Measurements from ENCODE around the gene FBXL17.
"Not testable (repeated sequence)": the region's sequence is repeated elsewhere in the genome, so short reads cannot be mapped to it uniquely, and the experiment has no call there.

The FBXL17 gene

DNA sequence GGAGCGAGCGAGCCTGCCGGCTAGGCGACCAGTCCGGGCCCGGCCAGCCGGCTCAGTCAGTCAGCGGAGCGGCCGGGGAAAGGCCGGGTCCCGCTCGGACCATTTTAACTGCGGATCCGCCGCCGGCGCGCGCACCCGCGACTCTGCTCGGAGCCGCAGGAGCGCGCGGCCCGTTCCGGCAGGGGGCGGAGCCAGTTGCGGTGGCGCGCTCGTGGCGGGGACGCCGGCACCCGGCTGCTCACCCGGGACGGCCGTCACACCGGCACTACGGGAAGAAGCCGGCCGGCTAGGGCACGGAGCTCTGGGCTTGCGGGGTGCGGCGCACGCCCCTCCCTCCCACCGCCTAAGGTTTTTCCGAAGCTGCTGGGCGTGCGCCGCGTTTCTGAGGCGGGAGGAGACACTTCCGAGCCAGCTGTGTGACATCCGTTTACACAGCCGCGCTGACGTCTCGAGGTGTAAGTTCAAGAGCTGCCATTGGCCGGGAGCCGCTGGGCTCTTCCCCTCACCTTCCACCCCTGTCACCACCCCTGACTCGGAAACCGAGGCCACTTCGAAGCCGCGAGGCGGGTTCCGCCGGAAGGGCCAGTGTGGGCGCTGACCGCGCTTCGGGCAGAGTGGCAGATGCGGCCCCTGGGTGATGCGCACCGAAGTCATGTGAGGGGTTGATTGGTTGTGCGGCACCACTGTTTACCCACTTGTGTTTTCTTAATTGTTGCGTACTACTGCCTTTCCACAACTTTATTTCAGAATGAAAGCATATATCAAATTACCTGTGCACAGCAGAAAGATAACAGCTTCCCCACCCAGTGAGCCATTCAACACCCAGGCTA, at the start of gene FBXL17:
FBXL17 (minus strand) TSS at position 145 of the 830 bp plus-strand sequence.
- in situ Hi-C loops (cut with HindIII; ENCODE audit: low sequenced_read_pairs) = no loop called here

DNA sequence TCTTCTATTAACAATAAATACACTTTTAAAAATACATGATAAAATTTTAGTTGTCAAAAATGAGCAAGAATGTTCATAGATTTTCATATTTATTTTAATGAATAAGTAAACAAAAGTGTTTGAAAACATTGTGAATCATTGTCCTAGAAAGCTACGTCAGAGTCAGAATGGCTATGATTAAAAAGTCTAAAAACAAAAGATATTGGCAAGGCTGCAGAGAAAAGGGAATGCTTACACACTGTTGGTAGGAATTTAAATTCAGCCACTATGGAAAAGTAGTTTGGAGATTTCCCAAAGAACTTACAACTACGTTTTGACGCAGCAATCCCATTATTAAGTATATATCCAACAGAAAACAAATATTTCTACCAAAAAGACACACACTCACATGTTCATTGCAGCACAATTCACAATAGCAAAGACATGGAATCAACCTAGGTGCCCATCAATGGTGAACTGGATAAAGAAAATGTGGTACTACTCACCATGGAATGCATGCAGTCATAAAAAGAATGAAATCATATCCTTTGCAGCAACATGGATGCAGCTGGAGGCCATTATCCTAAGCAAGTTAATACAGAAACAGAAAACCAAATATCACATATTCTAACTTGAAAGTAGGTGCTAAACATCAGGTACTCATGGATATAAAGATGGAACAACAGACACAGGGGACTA, 49.2 kb upstream of the FBXL17 start:
- in situ Hi-C loops (cut with HindIII; ENCODE audit: low sequenced_read_pairs) = no loop called here

DNA sequence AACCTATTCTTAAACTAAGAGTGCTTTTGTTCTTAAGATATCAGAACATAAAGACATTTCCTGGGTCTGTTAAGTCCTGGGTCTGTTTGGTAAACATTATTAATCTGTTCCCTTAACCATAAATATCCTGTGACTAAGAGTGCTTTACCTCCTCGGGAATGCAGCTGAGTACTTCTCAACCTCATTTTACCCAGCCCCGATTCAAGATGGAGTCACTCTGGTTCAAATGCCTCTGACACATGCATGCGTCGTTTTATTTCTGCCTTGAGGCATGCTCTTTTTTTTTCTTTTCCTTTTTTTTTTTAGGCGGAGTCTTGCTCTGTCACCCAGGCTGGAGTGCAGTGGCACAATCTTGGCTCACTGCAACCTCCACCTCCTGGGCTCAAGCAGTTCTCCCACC, 39.8 kb upstream of the FBXL17 start:
- in situ Hi-C loops (cut with HindIII; ENCODE audit: low sequenced_read_pairs) = no loop called here

DNA sequence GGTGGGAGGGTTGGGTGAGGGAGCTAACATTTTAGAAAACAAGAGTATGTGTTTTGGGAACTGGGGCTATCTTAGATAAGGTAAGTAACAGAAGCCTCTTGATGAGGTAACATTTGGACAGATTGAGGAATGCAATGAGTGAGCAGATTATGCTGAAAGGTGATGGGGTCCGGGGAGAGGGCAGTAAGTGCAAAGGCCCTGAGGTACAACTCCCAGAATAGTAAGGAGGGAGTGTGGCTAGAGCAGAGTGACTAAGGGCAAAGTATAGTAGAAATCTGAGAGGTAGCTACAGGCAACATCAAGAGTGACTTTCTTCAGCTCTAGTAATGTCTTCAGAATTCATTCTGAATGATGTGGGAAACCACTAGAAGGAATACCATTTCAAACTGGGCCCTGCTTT, 38.9 kb upstream of the FBXL17 start:
- in situ Hi-C loops (cut with HindIII; ENCODE audit: low sequenced_read_pairs) = no loop called here

DNA sequence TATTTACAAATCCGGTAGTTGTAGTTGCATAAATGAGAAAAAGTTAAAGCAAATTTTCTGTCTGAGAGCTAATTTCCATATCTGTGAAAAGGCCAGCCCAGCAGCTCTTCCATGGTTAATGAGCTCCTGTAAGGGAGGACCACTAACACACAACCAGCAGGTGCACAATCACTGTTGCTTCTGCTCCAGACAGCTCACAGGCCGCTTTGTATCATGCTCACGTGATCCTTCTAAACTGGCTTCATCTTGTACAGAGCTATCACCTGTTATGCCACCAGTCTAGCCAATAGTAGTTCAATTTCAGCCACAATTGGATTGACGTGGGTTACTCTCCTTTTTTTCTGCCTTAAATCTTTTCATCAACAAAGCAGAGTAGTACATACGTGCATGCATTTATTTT, 38.3 kb upstream of the FBXL17 start:
- in situ Hi-C loops (cut with HindIII; ENCODE audit: low sequenced_read_pairs) = no loop called here

DNA sequence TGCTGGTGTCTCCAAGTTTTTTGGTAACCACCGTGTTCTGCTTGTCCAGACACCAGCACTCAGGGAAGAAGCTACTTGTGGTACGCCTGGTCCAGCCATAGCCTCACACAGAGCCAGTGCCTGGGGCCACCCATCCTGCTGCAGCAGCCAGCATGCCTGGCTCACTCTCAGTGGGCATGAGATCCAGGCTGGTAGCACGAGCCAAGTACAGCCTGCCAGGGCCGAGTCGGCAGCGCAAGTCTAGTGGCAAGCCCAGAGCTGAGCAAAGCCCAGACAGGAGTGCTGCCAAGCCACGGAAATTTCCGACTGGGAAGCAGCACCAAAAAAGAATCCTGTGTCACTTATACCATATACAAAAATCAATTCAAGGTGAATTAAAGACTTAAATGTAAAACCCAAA, 36.3 kb upstream of the FBXL17 start:
- in situ Hi-C loops (cut with HindIII; ENCODE audit: low sequenced_read_pairs) = no loop called here

DNA sequence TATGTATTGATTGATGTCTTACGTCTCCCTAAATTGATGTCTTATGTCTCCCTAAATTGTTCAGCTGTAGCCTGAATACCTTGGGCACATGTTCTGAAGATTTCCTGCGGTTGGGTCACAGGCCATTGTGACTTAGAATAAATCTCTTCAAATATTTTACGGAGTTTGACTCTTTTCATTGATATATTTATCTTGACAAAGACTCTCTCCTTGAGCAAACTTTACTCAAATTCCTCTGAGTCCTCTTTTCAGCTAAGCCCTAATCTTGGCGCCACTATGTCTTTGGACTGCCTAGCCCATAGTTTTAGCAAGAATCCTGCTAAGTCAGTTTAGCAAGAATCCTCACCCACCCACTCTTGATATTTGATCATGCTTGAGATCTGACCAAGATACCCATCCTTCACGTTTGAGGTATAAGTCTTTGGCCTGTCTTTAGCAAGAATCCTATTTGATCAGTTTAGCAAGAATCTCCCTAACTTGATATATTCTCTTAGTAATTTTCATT, 35.3 kb upstream of the FBXL17 start:
- in situ Hi-C loops (cut with HindIII; ENCODE audit: low sequenced_read_pairs) = no loop called here

DNA sequence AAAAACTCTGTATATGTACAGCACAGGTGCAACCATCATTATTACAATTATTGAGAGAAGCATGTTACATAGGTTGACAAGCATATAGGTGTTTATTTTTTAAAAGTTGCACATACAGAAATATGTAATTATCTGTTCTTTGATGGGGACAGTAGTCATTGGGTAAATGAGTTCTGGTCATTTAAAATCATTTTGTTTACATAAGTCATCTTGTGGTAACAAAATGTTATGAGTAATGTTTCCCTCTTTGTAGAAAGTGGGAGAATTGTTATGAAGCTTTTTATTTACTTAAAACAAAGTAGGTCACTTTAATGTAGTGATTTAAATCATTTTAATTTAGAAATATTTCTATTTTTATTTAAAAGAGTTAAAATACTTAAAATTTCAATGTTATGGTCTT, 33.8 kb upstream of the FBXL17 start:
- in situ Hi-C loops (cut with HindIII; ENCODE audit: low sequenced_read_pairs) = no loop called here

DNA sequence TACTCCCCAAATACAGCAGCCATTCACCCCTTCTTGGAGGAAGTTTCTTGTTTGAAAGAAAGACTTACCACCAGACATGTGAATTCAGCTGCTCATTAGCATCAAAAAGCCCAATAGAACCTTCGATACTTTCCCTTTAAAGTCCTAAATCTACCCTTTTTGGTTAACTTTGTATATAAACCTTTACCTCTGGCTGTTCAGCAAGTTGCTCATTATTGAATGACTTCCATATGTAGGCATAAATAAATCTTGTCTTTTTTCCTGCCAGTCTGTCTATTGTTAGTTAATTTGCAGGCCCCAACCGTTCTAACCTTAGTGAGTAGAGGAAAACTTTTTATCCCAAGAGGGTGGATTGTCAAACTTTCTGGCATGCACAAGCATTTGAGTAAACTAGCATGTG, 27.9 kb upstream of the FBXL17 start:
- in situ Hi-C loops (cut with HindIII; ENCODE audit: low sequenced_read_pairs) = no loop called here

DNA sequence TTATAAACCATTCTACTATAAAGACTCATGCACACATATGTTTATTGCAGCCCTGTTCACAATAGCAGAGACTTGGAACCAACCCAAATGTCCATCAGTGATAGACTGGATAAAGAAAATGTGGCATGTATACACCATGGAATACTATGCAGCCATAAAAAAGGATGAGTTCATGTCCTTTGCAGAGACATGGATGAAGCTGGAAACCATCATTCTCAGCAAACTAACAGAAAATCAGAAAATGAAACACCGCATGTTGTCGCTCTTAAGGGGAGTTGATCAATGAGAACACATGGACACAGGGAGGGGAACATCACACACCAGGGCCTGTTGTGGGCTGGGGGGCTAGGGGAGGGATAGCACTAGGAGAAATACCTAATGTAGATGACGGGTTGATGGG, 23.3 kb upstream of the FBXL17 start:
- in situ Hi-C loops (cut with HindIII; ENCODE audit: low sequenced_read_pairs) = not testable (repeated sequence)

DNA sequence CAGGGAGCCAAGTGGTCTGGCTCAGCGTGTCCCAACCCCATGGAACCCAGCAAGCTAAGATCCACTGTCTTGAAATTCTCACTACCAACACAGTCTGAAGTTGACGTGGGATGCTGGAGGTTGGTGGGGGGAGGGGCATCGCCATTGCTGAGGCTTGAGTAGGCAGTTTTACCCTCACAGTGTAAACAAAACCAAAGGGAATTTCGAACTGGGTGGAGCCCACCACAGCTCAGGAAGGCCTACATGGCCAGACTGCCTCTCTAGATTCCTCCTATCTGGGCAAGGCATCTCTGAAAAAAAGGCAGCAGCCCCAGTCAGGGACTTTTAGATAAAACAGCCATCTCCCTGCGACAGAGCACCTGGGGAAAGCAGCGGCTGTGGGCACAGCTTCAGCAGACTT, 17.1 kb upstream of the FBXL17 start:
- in situ Hi-C loops (cut with HindIII; ENCODE audit: low sequenced_read_pairs) = no loop called here

DNA sequence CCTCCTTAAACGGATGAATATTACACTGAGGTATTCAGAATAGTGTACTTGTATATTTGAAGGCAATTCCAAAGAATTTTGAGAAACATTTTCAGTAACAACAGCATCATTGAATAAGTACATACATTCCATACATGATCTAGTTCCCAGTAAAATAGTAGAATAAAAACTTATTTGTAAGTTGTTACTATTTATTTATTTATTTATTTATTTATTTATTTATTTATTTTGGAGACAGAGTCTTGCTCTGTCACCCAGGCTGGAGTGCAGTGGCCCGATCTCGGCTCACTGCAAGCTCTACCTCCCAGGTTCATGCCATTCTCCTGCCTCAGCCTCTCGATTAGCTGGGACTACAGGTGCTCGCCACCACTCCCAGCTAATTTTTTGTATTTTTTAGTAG, 14.9 kb upstream of the FBXL17 start:
- in situ Hi-C loops (cut with HindIII; ENCODE audit: low sequenced_read_pairs) = not testable (repeated sequence)

DNA sequence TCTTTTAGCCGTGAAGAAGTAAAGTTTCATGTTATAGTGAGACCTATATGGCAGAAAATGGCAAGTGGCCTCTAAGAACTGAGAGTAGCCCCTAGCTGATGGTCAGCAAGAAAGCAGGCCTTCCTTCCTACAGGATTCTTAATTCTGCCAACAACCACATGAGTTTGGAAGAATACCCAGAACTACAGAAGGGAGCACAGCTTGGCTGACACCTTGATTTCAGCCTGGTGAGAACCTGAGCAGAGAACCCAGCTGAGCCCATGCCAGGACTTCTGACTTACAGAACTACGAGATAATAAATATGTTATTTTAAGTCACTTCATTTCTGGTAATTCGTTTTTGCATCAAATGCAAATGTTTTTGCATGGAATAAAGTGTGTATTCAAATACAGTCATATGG, 5.9 kb upstream of the FBXL17 start:
- in situ Hi-C loops (cut with HindIII; ENCODE audit: low sequenced_read_pairs) = no loop called here

DNA sequence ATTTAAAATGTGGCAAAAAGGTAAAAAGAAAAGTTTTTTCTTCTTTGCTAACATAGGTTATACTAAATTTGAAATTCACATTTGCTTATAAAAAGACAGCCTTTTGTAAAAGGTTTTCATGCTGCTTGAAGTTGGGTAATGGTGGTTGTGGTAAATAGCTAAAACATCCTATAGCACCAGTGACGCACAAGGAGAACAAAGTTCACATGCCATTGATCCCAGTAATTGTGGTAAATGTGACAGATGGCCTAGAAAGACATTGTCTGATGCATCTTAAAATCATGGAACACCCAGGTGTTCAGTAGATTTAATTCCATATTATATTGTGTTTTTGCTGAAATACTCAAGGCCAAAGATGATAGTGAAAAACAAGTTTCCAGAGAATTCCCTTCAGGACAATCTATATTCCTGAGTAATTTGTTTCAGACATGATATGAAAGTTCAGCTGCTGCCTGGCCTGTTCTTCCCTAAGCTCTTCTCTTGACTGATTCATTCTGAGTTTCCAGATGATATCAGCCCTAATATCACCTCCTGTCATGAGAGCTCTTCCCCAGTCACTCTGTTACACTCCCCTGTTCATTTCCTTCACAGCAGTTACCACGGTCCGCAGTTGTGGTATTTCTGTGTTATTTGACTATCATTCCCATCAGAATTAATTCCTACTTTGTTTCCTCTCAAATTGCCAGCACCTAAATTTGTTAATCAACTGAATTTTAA, 4.6 kb upstream of the FBXL17 start:
- in situ Hi-C loops (cut with HindIII; ENCODE audit: low sequenced_read_pairs) = no loop called here

DNA sequence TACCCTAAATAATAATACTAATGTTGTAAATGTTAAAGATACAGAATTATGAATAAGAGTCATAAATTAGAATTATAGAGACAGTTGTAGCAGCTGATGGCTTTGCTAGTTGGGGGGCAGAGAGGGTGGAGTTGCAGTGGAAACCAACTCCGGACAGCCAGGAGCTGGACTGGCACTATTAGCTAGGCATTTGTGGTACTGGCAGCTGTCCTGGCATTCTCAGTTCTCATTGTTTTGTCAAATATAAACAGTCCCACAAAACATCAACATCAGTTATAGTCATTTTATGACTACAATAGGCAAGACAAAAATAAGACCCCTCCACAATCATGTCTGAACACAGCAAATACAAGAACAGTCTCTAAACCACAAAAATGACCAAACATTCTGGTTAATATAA, 2.8 kb upstream of the FBXL17 start:
- in situ Hi-C loops (cut with HindIII; ENCODE audit: low sequenced_read_pairs) = no loop called here

DNA sequence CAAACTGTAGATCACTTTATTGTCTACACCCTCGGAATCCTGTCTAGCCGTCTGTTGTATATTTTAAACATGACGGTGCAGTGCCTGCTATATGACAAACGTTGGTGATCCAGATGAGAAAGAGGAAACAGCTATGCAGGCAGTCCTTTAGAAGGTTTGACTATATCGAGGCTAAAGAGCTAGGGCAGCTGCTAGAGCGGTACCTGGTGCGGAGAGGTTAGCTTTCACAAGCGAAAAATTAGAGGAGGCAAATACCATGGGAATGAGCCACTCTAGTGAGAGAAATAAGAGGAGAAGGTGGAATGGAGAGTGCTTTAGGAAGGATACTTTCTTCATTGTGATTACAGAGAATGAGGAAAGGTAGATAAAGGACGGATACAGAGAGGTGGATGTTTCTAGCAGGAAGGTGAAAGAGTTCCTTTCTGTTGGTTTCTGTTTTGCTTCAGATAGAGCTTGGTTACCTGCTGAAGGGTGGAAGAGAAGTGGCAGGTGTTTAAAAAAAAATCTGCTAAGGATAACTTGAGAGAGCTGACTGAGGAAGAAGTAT, 959 bp upstream of the FBXL17 start:
- in situ Hi-C loops (cut with HindIII; ENCODE audit: low sequenced_read_pairs) = no loop called here

DNA sequence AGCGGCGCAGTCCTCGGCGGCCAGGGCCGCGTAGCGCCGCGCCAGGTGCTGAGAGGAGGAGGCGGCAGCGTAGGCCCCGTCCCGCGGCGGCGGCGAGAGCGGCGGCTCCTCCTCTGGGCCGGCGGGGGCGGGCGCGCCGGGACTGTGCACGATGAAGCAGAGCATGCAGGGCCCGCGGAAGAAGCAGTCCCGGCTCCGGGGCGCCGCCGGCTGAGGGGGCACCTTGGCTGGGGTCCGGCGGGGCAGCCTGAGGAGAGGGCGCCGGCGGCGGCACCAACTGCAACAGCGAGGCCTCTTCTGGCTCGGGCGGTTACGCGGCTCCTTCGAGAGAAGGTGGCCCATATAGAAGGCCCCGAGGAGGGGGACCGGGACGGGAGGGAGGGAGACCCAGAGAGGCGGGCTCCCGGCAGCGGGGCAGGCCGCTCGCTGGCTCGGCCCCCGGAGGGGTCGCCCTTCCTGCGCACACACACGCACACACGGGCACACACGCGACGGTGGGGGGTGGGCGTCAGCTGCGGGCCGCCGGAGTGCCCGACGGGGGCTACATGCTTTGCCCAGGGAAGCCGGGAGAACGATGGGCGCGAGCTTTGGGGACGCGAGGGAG, 446 bp downstream of the FBXL17 start:
- in situ Hi-C loops (cut with HindIII; ENCODE audit: low sequenced_read_pairs) = no loop called here

DNA sequence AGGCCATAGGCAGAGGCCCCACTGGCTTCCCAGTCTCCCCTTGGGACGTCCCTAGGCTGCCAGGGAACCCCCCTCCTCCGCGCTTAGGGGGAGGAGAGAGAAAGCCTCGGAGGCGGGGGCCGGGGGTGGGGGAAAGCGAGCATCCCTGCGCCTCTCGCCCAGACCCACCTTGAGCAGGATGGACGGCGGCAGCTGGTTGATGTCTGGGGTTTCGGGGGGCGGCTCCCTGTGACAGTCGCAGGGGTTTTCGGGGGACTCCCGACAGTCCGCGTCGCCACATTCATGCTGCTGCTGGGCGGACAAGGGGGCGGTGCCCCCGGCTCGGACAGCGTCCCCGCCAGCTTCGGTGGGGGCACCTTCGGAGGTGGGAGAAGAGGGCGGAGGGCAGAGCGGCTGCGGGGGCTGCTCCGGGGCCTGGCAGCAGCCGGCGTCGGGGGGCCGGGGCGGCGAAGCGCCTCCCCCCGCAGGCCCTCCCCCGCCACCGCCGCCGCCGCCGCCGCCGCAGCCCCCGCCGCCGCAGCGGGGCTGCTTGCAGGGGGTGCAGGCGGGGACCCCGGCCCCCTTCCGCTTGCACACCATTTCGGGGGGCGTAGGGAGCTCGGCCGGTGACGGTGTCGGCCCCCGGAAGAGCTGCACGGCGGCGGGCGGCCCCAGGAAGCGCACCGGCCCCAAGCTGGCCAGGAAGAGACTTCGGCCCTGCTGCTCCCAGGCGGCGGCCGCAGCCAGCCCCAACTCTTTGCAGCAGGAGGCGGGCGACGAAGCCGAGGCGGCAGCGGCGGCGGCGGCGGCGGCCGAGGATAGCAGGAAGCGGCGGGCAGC, 1.2 kb downstream of the FBXL17 start:
- in situ Hi-C loops (cut with HindIII; ENCODE audit: low sequenced_read_pairs) = no loop called here

DNA sequence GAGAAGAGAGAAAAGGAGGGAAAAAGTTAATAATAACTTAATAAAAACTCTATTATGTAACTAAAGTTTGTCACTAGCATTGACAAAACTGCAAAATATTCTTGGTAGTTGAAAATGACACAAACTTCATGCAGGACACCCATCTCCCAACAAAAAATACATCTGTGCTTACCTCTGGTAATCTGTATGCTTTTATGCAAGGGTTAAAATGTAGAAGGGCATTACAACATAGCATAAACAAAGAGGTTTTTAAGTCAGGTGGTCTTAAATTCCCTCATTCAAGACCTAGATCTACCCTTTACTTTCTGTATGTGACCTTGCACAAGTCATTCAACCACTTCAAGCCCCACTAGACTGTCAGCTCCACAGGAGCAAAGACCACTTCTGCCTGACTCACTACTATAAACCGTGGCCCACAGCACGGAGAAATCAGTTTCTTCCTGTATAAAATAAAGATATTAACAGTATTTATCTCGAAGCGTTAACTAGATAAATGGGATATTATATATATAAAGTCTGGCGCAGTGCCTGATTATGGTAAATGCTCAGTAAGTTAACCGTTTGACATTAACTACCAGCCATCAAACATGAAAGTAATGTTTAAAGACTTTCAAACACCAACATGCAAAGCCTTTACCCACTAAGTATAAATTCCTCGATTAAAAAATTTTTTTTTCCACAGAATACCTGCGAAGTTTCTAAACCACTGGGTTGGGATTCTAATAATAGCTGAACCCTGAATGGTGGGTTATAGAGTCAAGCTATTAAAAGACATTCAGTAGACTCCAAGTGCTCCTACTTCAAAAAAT, 2.0 kb downstream of the FBXL17 start:
- in situ Hi-C loops (cut with HindIII; ENCODE audit: low sequenced_read_pairs) = no loop called here

All from DLD1 (cell line).